Measurements from ENCODE around the gene THADA. TPM values are rescaled to one million over a fixed set of nuclear protein-coding genes. Genes with fewer than 3 reads are reported as not detected.

Gene THADA
- total and polyA plus RNA-seq, 2 donors (not counting 3 experiments of a cell fraction or from before 2014, with no cell fraction given): 22.6 to 25.3 TPM

- ChIA-PET CTCF (interaction anchor here (1.0 to 1.8 kb wide), 2 partner anchors 22 to 26 kb away, joined by 4 to 8 read pairs; no protein-coding TSS in a partner anchor), POLR2A (no interaction called here)
- FAIRE-seq: no peak
- Histone ChIP-seq H3K27ac (ENCODE audit: insufficient read depth, low read depth, low read length) (peak overlapping the region; percentile 57), H3K4me2 (ENCODE audit: insufficient read depth, low read length) (peak overlapping the region; percentile 28), H3K36me3 (ENCODE audit: control insufficient read depth in 2 of 2, extremely low read depth in 1 of 2, insufficient read depth in 2 of 2, low read length in 2 of 2) (no peaks in the 10 kb centered on the region), H2AFZ (ENCODE audit: low read depth, low read length) (peak overlapping the region; percentile 27), H3K4me1 (ENCODE audit: control insufficient read depth, extremely low read depth, insufficient read depth, low read length) (peaks cover 13% of the 10 kb centered on the region), H3K79me2 (ENCODE audit: control insufficient read depth, insufficient read depth, low read length) (no peaks in the 10 kb centered on the region), H3K9me3 (replicated peaks; ENCODE audit: control insufficient read depth, insufficient read depth, low read length) (no peaks in the 10 kb centered on the region), H3K27me3 (ENCODE audit: control insufficient read depth in 2 of 2, insufficient read depth in 2 of 2, low read length in 2 of 2) (no peaks in the 10 kb centered on the region), H3K4me3 (replicated peaks in 1 of 3; ENCODE audit: insufficient read depth in 1 of 3, low read depth in 1 of 3, low read length in 3 of 3) (no peak overlapping the region), H3K9me1 (replicated peaks; ENCODE audit: control insufficient read depth, extremely low read depth, insufficient read depth, low read length) (no peaks in the 10 kb centered on the region), H4K20me1 (replicated peaks; ENCODE audit: control insufficient read depth, extremely low read depth, insufficient read depth, low read length) (no peaks in the 10 kb centered on the region), H3K9ac (replicated peaks; ENCODE audit: extremely low read depth, insufficient read depth, low read length) (no peak overlapping the region)
- no peak for TF ChIP-seq CTCF (IDR thresholded peaks at IDR 0.05; ENCODE audit: extremely low read depth in 1 of 2, insufficient read depth in 1 of 2, low read depth in 1 of 2, low read length in 2 of 2)
- no peak for TF ChIP-seq POLR2A (IDR thresholded peaks at IDR 0.05; ENCODE audit: low read depth, low read length)
- TF ChIP-seq FOS (IDR thresholded peaks at IDR 0.05; ENCODE audit: borderline replicate concordance, insufficient read depth, low read length): no peak
- no peak for TF ChIP-seq POLR2AphosphoS5 (IDR thresholded peaks at IDR 0.05; ENCODE audit: insufficient read depth, low read depth, low read length)
- TF ChIP-seq EZH2 (IDR thresholded peaks at IDR 0.05; ENCODE audit: borderline replicate concordance, low read depth, low read length, severe bottlenecking): no peak
- TF ChIP-seq JUN (IDR thresholded peaks at IDR 0.05; ENCODE audit: borderline replicate concordance, insufficient read depth, insufficient read length, low read depth): no peak
- no peak for TF ChIP-seq MAX (IDR thresholded peaks at IDR 0.05; ENCODE audit: insufficient read depth, insufficient read length)
- no peak for TF ChIP-seq GATA2 (IDR thresholded peaks at IDR 0.05; ENCODE audit: insufficient read depth, insufficient read length, low read depth, low read length)
- TF ChIP-seq MYC (IDR thresholded peaks at IDR 0.05; ENCODE audit: low read depth, low read length): no peak
- dilution Hi-C loops (cut with MboI; ENCODE audit: extremely low pct_ligation_motif_present, low sequenced_read_pairs) (no loop called here), intact Hi-C loops (cut with micrococcal nuclease) (no loop called here)
- DNase-seq (ENCODE audit: low read depth, low spot score): no peak
- no TSS peak for BruUV-seq (replicated peaks)
Measured at GRCh38 chr2:43292851-43293743, 302.7 kb downstream of the THADA start.

Measured in endothelial cell of umbilical vein (primary cell).